PC-3 (cell line): ENCODE measurements around the gene FSTL4. TPM values are rescaled to one million over a fixed set of nuclear protein-coding genes. Genes with fewer than 3 reads are reported as not detected.

ENCODE experiments used
- ATAC-seq: fragments of 200-7000 bp; cut with Tn5 transposase; 2 replicates; pipeline ENCODE4 v1.9.1; 2020; ENCODE audit warnings: mild to moderate bottlenecking, moderate library complexity
- BruUV-seq: library from RNA; stranded (reverse); fragments of 400-500 nt; replicated peaks from 2 replicates; lab custom pipeline; 2021; lab: Mats Ljungman, UMichigan
- CTCF ChIA-PET: fragments of 300-600 bp; sonication (Branson Sonifier 250); formaldehyde crosslinking; loops from one replicate; lab custom pipeline; 2022; ENCODE audit warnings: antibody characterized with exemption; lab: Charles Lee
- POLR2A ChIA-PET: fragments of 300-600 bp; sonication (Branson Sonifier 250); formaldehyde crosslinking; loops from one replicate; lab custom pipeline; 2022; ENCODE audit warnings: antibody characterized with exemption; ENCODE audit not compliant: unreplicated experiment; lab: Charles Lee
- DNase-seq: peaks from one replicate; pipeline ENCODE4 v3.0.0-alpha.2; 2015
- H2AFZ ChIP-seq: fragments of 300-600 bp; sonication (generic); 2 replicates; pipeline ENCODE4 v1.6.0; 2016; ENCODE audit warnings: antibody characterized with exemption, low read length
- H3F3A ChIP-seq: fragments of 300-600 bp; sonication (generic); one replicate; pipeline ENCODE4 v1.6.0; 2017; ENCODE audit warnings: antibody characterized with exemption, low read length, control low read depth, mild to moderate bottlenecking; ENCODE audit not compliant: unreplicated experiment
- H3K27ac ChIP-seq: fragments of 300-600 bp; sonication (generic); 2 replicates; pipeline ENCODE4 v1.5.1; 2016; ENCODE audit warnings: mild to moderate bottlenecking, low read length
- H3K27me3 ChIP-seq: fragments of 300-600 bp; sonication (generic); 2 replicates; pipeline ENCODE4 v1.6.1; 2016; ENCODE audit warnings: low read length, mixed read lengths
- H3K36me3 ChIP-seq: fragments of 300-600 bp; sonication (generic); 2 replicates; pipeline ENCODE4 v1.6.1; 2016; ENCODE audit warnings: low read depth, mixed run types, low read length, mixed read lengths
- H3K4me1 ChIP-seq: fragments of 300-600 bp; sonication (generic); 2 replicates; pipeline ENCODE4 v1.5.1; 2016; ENCODE audit warnings: low read length; ENCODE audit not compliant: insufficient read depth
- H3K4me2 ChIP-seq: fragments of 300-600 bp; sonication (generic); 2 replicates; pipeline ENCODE4 v1.6.0; 2016; ENCODE audit warnings: low read length
- H3K4me3 ChIP-seq: fragments of 300-600 bp; sonication (generic); 2 replicates; pipeline ENCODE4 v1.5.1; 2016; ENCODE audit warnings: mild to moderate bottlenecking, low read length, mixed read lengths
- H3K79me2 ChIP-seq: fragments of 300-600 bp; sonication (generic); 2 replicates; pipeline ENCODE4 v1.6.1; 2017; ENCODE audit warnings: low read length, mixed read lengths
- H3K9ac ChIP-seq: fragments of 300-600 bp; sonication (generic); 2 replicates; pipeline ENCODE4 v1.6.0; 2016; ENCODE audit warnings: mild to moderate bottlenecking, low read length
- H3K9me2 ChIP-seq: fragments of 300-600 bp; sonication (generic); replicated peaks from 2 replicates; pipeline ENCODE4 v1.6.1; 2016; ENCODE audit warnings: mixed run types, low read length, mixed read lengths
- H3K9me3 ChIP-seq: fragments of 300-600 bp; sonication (generic); 2 replicates; pipeline ENCODE4 v1.6.1; 2016; ENCODE audit warnings: low read length, mixed read lengths
- H4K20me1 ChIP-seq: fragments of 300-600 bp; sonication (generic); 2 replicates; pipeline ENCODE4 v1.6.1; 2016; ENCODE audit warnings: low read length, mixed read lengths
- CTCF ChIP-seq: fragments of 300-600 bp; sonication (generic); conservative IDR thresholded peaks from 2 replicates; pipeline ENCODE4 v1.5.1; 2017; ENCODE audit warnings: antibody characterized with exemption, low read depth, mild to moderate bottlenecking, low read length
- EZH2 ChIP-seq: fragments of 300-600 bp; sonication (generic); IDR thresholded peaks from one replicate; pipeline ENCODE4 v1.6.1; 2017; ENCODE audit warnings: antibody characterized with exemption, mild to moderate bottlenecking, low read length; ENCODE audit not compliant: unreplicated experiment
- EZH2phosphoT487 ChIP-seq: fragments of 300-600 bp; sonication (generic); IDR thresholded peaks from 2 replicates; pipeline ENCODE4 v1.6.1; 2018; ENCODE audit warnings: mild to moderate bottlenecking, antibody characterized with exemption, low read length, borderline replicate concordance
- intact Hi-C: fragments of 100-400 bp; cut with micrococcal nuclease; formaldehyde crosslinking; loops from 2 replicates; pipeline ENCODE4 v1.9.0; 2023
- total RNA-seq: library from RNA; depleted of rRNA; stranded (reverse); fragments of >200 nt; gene quantifications from 2 replicates; pipeline ENCODE4 v1.2.3, GENCODE V29; 2014

FSTL4 gene
- total RNA-seq, 1 experiment from 2014 or later = 4.2 TPM

GRCh38 chr5:133390416-133391353, 221.7 kb downstream of the FSTL4 start:
- H3K27ac ChIP-seq = no peak overlapping the region
- ATAC-seq (no peak), DNase-seq (no peak)
- no peaks in the 10 kb centered on the region for H3K4me1 ChIP-seq
- no peaks in the 10 kb centered on the region for H3F3A ChIP-seq
- no peaks in the 10 kb centered on the region for H3K27me3 ChIP-seq
- no TSS peak for BruUV-seq
- no peaks in the 10 kb centered on the region for H3K9me2 ChIP-seq
- H3K4me3 ChIP-seq = no peak overlapping the region
- H3K36me3 ChIP-seq = no peaks in the 10 kb centered on the region
- no peaks in the 10 kb centered on the region for H3K9me3 ChIP-seq
- no peaks in the 10 kb centered on the region for H4K20me1 ChIP-seq
- intact Hi-C loops = no loop called here
- CTCF ChIA-PET = no interaction called here
- POLR2A ChIA-PET = no interaction called here
- no peak for TF ChIP-seq EZH2
- TF ChIP-seq EZH2phosphoT487 = no peak
- no peak for TF ChIP-seq CTCF
- no peak overlapping the region for H3K9ac ChIP-seq
- no peak overlapping the region for H2AFZ ChIP-seq
- H3K4me2 ChIP-seq = no peak overlapping the region
- H3K79me2 ChIP-seq = no peaks in the 10 kb centered on the region

GRCh38 chr5:133389066-133389590, 223.2 kb downstream of the FSTL4 start:
- H3K4me3 ChIP-seq = no peak overlapping the region
- H4K20me1 ChIP-seq = no peaks in the 10 kb centered on the region
- POLR2A ChIA-PET = no interaction called here
- BruUV-seq = no TSS peak
- no peak overlapping the region for H3K27ac ChIP-seq
- CTCF ChIA-PET = no interaction called here
- ATAC-seq (no peak), DNase-seq (no peak)
- H3K4me1 ChIP-seq = no peaks in the 10 kb centered on the region
- TF ChIP-seq CTCF = no peak
- no peaks in the 10 kb centered on the region for H3K79me2 ChIP-seq
- intact Hi-C loops = no loop called here
- H3K27me3 ChIP-seq = no peaks in the 10 kb centered on the region
- no peak overlapping the region for H3K9ac ChIP-seq
- no peak overlapping the region for H2AFZ ChIP-seq
- no peaks in the 10 kb centered on the region for H3K9me3 ChIP-seq
- H3K36me3 ChIP-seq = no peaks in the 10 kb centered on the region
- no peaks in the 10 kb centered on the region for H3K9me2 ChIP-seq
- no peaks in the 10 kb centered on the region for H3F3A ChIP-seq
- H3K4me2 ChIP-seq = no peak overlapping the region

DNA sequence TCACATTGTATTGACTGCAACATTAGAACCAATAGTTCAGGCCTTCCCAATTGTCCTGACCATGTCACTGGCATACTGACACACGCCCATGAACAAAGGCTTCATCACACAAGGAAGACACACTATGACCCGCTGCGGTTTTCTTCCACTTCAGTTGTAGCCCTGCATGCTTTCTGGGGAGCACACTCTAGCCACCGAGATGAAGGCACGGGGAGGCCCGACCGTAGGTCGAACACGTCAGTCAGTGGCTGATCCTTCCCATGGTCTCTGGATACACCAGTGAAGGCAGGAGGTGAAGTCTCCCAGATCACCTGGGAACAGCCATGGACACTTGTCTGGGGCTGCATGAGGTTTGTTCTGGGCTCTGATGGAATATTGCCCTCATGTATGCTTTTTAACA, 224.7 kb downstream of the FSTL4 start:
- Histone ChIP-seq H3K9me2 (no peaks in the 10 kb centered on the region), H3K9ac (no peak overlapping the region), H3K36me3 (no peaks in the 10 kb centered on the region), H3K79me2 (no peaks in the 10 kb centered on the region), H3K4me1 (no peaks in the 10 kb centered on the region), H3F3A (no peaks in the 10 kb centered on the region), H3K4me3 (no peak overlapping the region), H3K27ac (no peak overlapping the region), H4K20me1 (no peaks in the 10 kb centered on the region), H2AFZ (no peak overlapping the region), H3K9me3 (no peaks in the 10 kb centered on the region), H3K27me3 (no peaks in the 10 kb centered on the region), H3K4me2 (no peak overlapping the region)
- POLR2A ChIA-PET = no interaction called here
- DNase-seq = no peak
- CTCF ChIA-PET = no interaction called here
- no TSS peak for BruUV-seq
- intact Hi-C loops = no loop called here
- ATAC-seq = no peak
- no peak for TF ChIP-seq EZH2
- no peak for TF ChIP-seq EZH2phosphoT487
- TF ChIP-seq CTCF = no peak
